K562 (cell line): Measurements from ENCODE around the gene E2F1. TPM values are rescaled to one million over a fixed set of nuclear protein-coding genes. Genes with fewer than 3 reads are reported as not detected.
A peak's percentile ranks its signal among the peaks of the same experiment; 100 is the strongest.

Source experiments
- ATAC-seq: fragments of 200-7000 bp; cut with Tn5 transposase; 3 replicates; pipeline ENCODE4 v1.9.1; 2020; ENCODE audit warnings: moderate library complexity
- BruUV-seq: library from RNA; stranded (reverse); fragments of 400-500 nt; replicated peaks from 2 replicates; lab custom pipeline; 2021; lab: Mats Ljungman, UMichigan
- CTCF ChIA-PET: fragments of 300-600 bp; formaldehyde crosslinking; extraction: SDS; loops from one replicate; lab custom pipeline; 2021; ENCODE audit warnings: low intra/inter-chr PET ratio; lab: Yijun Ruan, JAX
- POLR2A ChIA-PET: fragments of 300-600, 350-650 bp; sonication (Branson Sonifier 250); formaldehyde crosslinking; extraction: SDS; loops from one replicate; lab custom pipeline; 2021; ENCODE audit warnings: antibody characterized with exemption, inconsistent platforms; lab: Yijun Ruan, JAX
- DNase-seq, 4 experiments: peaks; one replicate each; pipeline versions ENCODE4 v3.0.0 to v3.0.0-alpha.2; 2011 to 2018; ENCODE audit warnings: low spot score in 3 of 4, mixed read lengths in 3 of 4; ENCODE audit errors: extremely low read depth in 1 of 4
- FAIRE-seq: peaks from 2 replicates; lab custom pipeline; 2011; peaks lifted over from hg19 to GRCh38; lab: Jason Lieb, UNC
- H2AFZ ChIP-seq: 2 replicates; pipeline ENCODE4 v1.6.0; 2011; ENCODE audit warnings: low read depth, low read length, control low read depth, inconsistent platforms
- H3K27ac ChIP-seq: fragments of 200-600 bp; 3 replicates; pipeline ENCODE4 v1.8.0; 2011; ENCODE audit warnings: low read depth, mild to moderate bottlenecking, control low read depth, inconsistent platforms, low read length, moderate library complexity, mixed read lengths; ENCODE audit errors: extremely low read depth
- H3K27me3 ChIP-seq, 2 experiments: fragments of 300-600 bp in 1 of 2; 2 replicates in 1 of 2; 3 replicates in 1 of 2; pipeline versions ENCODE4 v1.6.0 to v1.8.0; 2011; ENCODE audit warnings: inconsistent platforms in 2 of 2, low read length in 2 of 2, mild to moderate bottlenecking in 1 of 2, mixed read lengths in 1 of 2, moderate library complexity in 1 of 2; ENCODE audit not compliant: control insufficient read depth in 2 of 2, insufficient read depth in 2 of 2
- H3K36me3 ChIP-seq: fragments of 300-600 bp; 3 replicates; pipeline ENCODE4 v1.8.0; 2011; ENCODE audit warnings: mild to moderate bottlenecking, low read length, inconsistent platforms; ENCODE audit not compliant: control insufficient read depth, insufficient read depth
- H3K4me1 ChIP-seq, 2 experiments: fragments of 200-600 bp in 1 of 2; replicated peaks in 1 of 2; 2 replicates in 1 of 2; 3 replicates in 1 of 2; pipeline versions ENCODE4 v1.5.1 to v1.8.0; 2011; ENCODE audit warnings: inconsistent platforms in 2 of 2, low read length in 2 of 2, mild to moderate bottlenecking in 1 of 2, mixed read lengths in 1 of 2, moderate library complexity in 1 of 2; ENCODE audit not compliant: control insufficient read depth in 2 of 2, insufficient read depth in 2 of 2
- H3K4me2 ChIP-seq: 2 replicates; pipeline ENCODE4 v1.6.1; 2011; ENCODE audit warnings: low read length, control low read depth, inconsistent platforms, mixed read lengths; ENCODE audit not compliant: insufficient read depth
- H3K4me3 ChIP-seq: fragments of 200-600 bp; sonication (generic), shearing (Covaris generic); 2 replicates; pipeline ENCODE4 v1.5.1; 2016; ENCODE audit warnings: control low read depth, inconsistent platforms
- H3K79me2 ChIP-seq: fragments of 200-600 bp; 3 replicates; pipeline ENCODE4 v1.8.0; 2011; ENCODE audit warnings: low read length, inconsistent platforms; ENCODE audit not compliant: control insufficient read depth, insufficient read depth
- H3K9ac ChIP-seq, 2 experiments: 2 replicates each; pipeline versions ENCODE4 v1.6.0 to v1.6.1; 2011; ENCODE audit warnings: low read depth in 2 of 2, low read length in 2 of 2, control low read depth in 1 of 2, inconsistent platforms in 1 of 2, mild to moderate bottlenecking in 1 of 2, mixed read lengths in 1 of 2; ENCODE audit not compliant: insufficient read depth in 1 of 2
- H3K9me1 ChIP-seq: one replicate; pipeline ENCODE4 v1.6.0; 2011; ENCODE audit warnings: inconsistent platforms, mild to moderate bottlenecking, low read length, moderate library complexity; ENCODE audit not compliant: control insufficient read depth, insufficient read depth
- H3K9me3 ChIP-seq: replicated peaks from 2 replicates; pipeline ENCODE4 v1.5.1; 2011; ENCODE audit warnings: low read depth, low read length, inconsistent platforms; ENCODE audit not compliant: control insufficient read depth, insufficient read depth
- H4K20me1 ChIP-seq: replicated peaks from 2 replicates; pipeline ENCODE4 v1.6.1; 2011; ENCODE audit warnings: low read length, inconsistent platforms, mixed read lengths; ENCODE audit not compliant: control insufficient read depth, insufficient read depth
- RBFOX2 ChIP-seq: fragments of 200-400 bp; formaldehyde crosslinking; IDR thresholded peaks from 2 replicates; pipeline ENCODE4 v1.6.1; 2017; ENCODE audit warnings: low read depth, mild to moderate bottlenecking, low read length, moderate library complexity
- SOX6 ChIP-seq: fragments of 450-650 bp; IDR thresholded peaks from 2 replicates; pipeline ENCODE4 v1.6.1; 2014; ENCODE audit warnings: mild to moderate bottlenecking
- WGBS: fragments of 100-300 bp; shearing (Covaris generic); methylation state at CpG from one replicate; pipeline ENCODE4 v1.1.6; 2016; ENCODE audit warnings: low coverage, mixed read lengths; ENCODE audit not compliant: insufficient coverage; ENCODE audit errors: missing lambda C conversion rate; 5-methylcytosine and 5-hydroxymethylcytosine counted together
- in situ Hi-C: fragments of 300-500 bp; cut with MboI; formaldehyde crosslinking; loops from 4 replicates; pipeline ENCODE4 v1.15.0; 2018; ENCODE audit warnings: inconsistent platforms, mixed read lengths
- intact Hi-C: fragments of 100-400 bp; cut with micrococcal nuclease; formaldehyde crosslinking; loops from 2 replicates; pipeline ENCODE4 v1.14.2; 2022
- polyA plus RNA-seq, 8 experiments: library from polyadenylated mRNA; depleted of rRNA in 4 of 8; stranded (reverse) in 5 of 8; unstranded in 3 of 8; fragments of >200 nt; fragmentation: Nextera tagmentation in 2 of 8; fragmentation: Illumina TruSeq in 1 of 8; extraction: Ambion mirVana in 2 of 8; extraction: Trizol in 1 of 8; gene quantifications; 2 replicates each; pipeline versions ENCODE4 v1.2.1 to v1.2.3, GENCODE V29; 2011 to 2014; ENCODE audit warnings: inconsistent platforms in 1 of 8, missing spikeins in 1 of 8
- total RNA-seq, 7 experiments: library from RNA; depleted of rRNA in 6 of 7; stranded (reverse); fragments of >200 nt in 6 of 7; fragmentation: Illumina TruSeq in 2 of 7; extraction: Trizol in 2 of 7; gene quantifications; 2 replicates each; pipeline versions ENCODE4 v1.2.1 to v1.2.3, GENCODE V29; 2011 to 2021; ENCODE audit warnings: low replicate concordance in 1 of 7
- TF ChIP-seq, protein P1 (sequence below): sonication (generic); formaldehyde crosslinking; IDR thresholded peaks from 2 replicates; pipeline ENCODE4 v1.8.1; 2023; ENCODE audit warnings: mild to moderate bottlenecking, missing genetic modification reagents

E2F1 gene
- total and polyA plus RNA-seq, 9 of the 15 experiments (the other 6 are each of a cell fraction or from before 2014, with no cell fraction given): 0.14 to 30.6 (median 13.1) TPM

DNA sequence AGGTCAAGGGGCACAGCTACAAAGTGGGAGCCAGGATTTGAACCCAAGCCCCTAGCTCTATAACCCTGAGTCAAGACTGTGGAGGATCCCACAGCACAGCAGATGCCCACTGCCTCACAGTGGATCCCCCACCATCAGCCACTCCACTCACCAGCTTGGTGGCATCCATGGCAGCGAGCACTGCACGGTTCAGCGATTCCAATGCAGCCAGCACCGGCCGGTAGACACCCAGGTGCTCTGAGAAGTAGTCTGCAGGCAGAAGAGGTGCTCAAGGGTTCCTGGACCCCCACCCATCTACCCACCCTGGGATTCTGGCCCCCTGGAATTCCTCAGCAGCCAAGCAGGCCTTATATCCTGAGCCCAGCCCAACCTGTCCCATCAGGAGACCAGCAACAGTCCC is 17.0 kb downstream of the E2F1 start:
- no peak for DNase-seq
- no peak overlapping the region for H3K9ac ChIP-seq
- peaks cover 34% of the 10 kb centered on the region for H3K79me2 ChIP-seq
- intact Hi-C loops (no loop called here), in situ Hi-C loops (loop anchor here (5.0 kb wide), 1 partner anchor 58 kb away; no protein-coding TSS in a partner anchor)
- POLR2A ChIA-PET: interaction anchor here (0.6 to 1.1 kb wide), 5 partner anchors 16 to 422 kb away, joined by 3 to 6 read pairs (median 4); partner anchors contain the start of gene PXMP4
- no peak overlapping the region for H3K27ac ChIP-seq
- no peak overlapping the region for H3K4me3 ChIP-seq
- H3K9me1 ChIP-seq: peaks cover 5% of the 10 kb centered on the region
- H3K4me1 ChIP-seq: peaks cover 21 to 61% of the 10 kb centered on the region in 2 experiments
- FAIRE-seq: no peak
- BruUV-seq: no TSS peak
- peaks cover 7% of the 10 kb centered on the region; the same call in 1 of the 2 replicates for H4K20me1 ChIP-seq
- no peak overlapping the region for H2AFZ ChIP-seq
- WGBS: 96% methylated on average over 5 of the region's 5 CpGs
- TF ChIP-seq RBFOX2: peak; percentile 32; the same call in 1 of the 2 replicates
- TF ChIP-seq SOX6: no peak
- TF ChIP-seq, protein P1, sequence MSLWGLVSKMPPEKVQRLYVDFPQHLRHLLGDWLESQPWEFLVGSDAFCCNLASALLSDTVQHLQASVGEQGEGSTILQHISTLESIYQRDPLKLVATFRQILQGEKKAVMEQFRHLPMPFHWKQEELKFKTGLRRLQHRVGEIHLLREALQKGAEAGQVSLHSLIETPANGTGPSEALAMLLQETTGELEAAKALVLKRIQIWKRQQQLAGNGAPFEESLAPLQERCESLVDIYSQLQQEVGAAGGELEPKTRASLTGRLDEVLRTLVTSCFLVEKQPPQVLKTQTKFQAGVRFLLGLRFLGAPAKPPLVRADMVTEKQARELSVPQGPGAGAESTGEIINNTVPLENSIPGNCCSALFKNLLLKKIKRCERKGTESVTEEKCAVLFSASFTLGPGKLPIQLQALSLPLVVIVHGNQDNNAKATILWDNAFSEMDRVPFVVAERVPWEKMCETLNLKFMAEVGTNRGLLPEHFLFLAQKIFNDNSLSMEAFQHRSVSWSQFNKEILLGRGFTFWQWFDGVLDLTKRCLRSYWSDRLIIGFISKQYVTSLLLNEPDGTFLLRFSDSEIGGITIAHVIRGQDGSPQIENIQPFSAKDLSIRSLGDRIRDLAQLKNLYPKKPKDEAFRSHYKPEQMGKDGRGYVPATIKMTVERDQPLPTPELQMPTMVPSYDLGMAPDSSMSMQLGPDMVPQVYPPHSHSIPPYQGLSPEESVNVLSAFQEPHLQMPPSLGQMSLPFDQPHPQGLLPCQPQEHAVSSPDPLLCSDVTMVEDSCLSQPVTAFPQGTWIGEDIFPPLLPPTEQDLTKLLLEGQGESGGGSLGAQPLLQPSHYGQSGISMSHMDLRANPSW (CRISPR knock-in tag): no peak
- H3K36me3 ChIP-seq: peaks cover 54% of the 10 kb centered on the region
- no peaks in the 10 kb centered on the region for H3K27me3 ChIP-seq
- no peak for ATAC-seq
- no peaks in the 10 kb centered on the region for H3K9me3 ChIP-seq
- H3K4me2 ChIP-seq: no peak overlapping the region
- CTCF ChIA-PET: no interaction called here
